ENCODE measurements around the gene APPBP2. TPM values are rescaled to one million over a fixed set of nuclear protein-coding genes. Genes with fewer than 3 reads are reported as not detected.

APPBP2 gene
- polyA plus RNA-seq, 3 donors: 6.4 to 14.7 (median 10.4) TPM

- Mint-ChIP-seq H3K4me3 (no peak overlapping the region), H3K27me3 (ENCODE audit: low read depth in 3 of 3) (no peaks in the 10 kb centered on the region), H3K36me3 (peaks cover 48 to 55% of the 10 kb centered on the region in 2 donors), H3K9me3 (peaks cover 3 to 14% (median 4%) of the 10 kb centered on the region in 7 donors), H3K27ac (no peak overlapping the region), H3K4me1 (peaks cover 6% of the 10 kb centered on the region)
- WGBS (ENCODE audit: insufficient coverage): no CpG with 5 or more reads among the region's 1 CpG
- peaks cover 2% of the 10 kb centered on the region for H4K20me1 ChIP-seq (ENCODE audit: insufficient read depth, low read length)
- peaks cover 41 to 67% of the 10 kb centered on the region in 2 donors for H3K36me3 ChIP-seq (replicated peaks in 1 of 2; ENCODE audit: control insufficient read depth in 1 of 2, insufficient read depth in 2 of 2, low read length in 2 of 2)
- no peaks in the 10 kb centered on the region for H3K27me3 ChIP-seq (ENCODE audit: control insufficient read depth in 2 of 2, insufficient read depth in 2 of 2, low read length in 2 of 2)
- no peak for DNase-seq
- H3K79me2 ChIP-seq (ENCODE audit: insufficient read depth, low read length): no peaks in the 10 kb centered on the region
- no peak overlapping the region for H3K9ac ChIP-seq (ENCODE audit: insufficient read depth, low read length, poor library complexity, severe bottlenecking)
- no peak for TF ChIP-seq CTCF (IDR thresholded peaks at IDR 0.05)
- no peak overlapping the region for H3K4me3 ChIP-seq (replicated peaks in 1 of 3; ENCODE audit: low read depth in 2 of 3, low read length in 3 of 3)
- peaks cover 7 to 9% of the 10 kb centered on the region in 2 donors for H3K4me1 ChIP-seq (ENCODE audit: control insufficient read depth in 1 of 2, insufficient read depth in 2 of 2, low read length in 2 of 2)
- H3K4me2 ChIP-seq (replicated peaks; ENCODE audit: extremely low read depth, low read length, poor library complexity, severe bottlenecking): no peak overlapping the region
- no peak overlapping the region for H3K27ac ChIP-seq (ENCODE audit: low read depth in 1 of 2, low read length in 2 of 2)
- intact Hi-C loops (cut with micrococcal nuclease): no loop called here
- no peak overlapping the region for H2AFZ ChIP-seq (ENCODE audit: insufficient read depth, low read depth, low read length, poor library complexity, severe bottlenecking)
- peaks cover 0 to 4% of the 10 kb centered on the region in 2 donors for H3K9me3 ChIP-seq (replicated peaks in 1 of 2; ENCODE audit: control insufficient read depth in 1 of 2, insufficient read depth in 1 of 2, low read length in 2 of 2)
These were observed 53.6 kb downstream of the APPBP2 start for GRCh38 chr17:60472449-60472848.

GRCh38 chr17:60471451-60471850 is 54.6 kb downstream of the APPBP2 start:
- Histone ChIP-seq H3K27me3 (ENCODE audit: control insufficient read depth in 2 of 2, insufficient read depth in 2 of 2, low read length in 2 of 2) (no peaks in the 10 kb centered on the region), H2AFZ (ENCODE audit: insufficient read depth, low read depth, low read length, poor library complexity, severe bottlenecking) (no peak overlapping the region), H3K4me1 (ENCODE audit: control insufficient read depth in 1 of 2, insufficient read depth in 2 of 2, low read length in 2 of 2) (peaks cover 7 to 9% of the 10 kb centered on the region in 2 donors), H4K20me1 (ENCODE audit: insufficient read depth, low read length) (peaks cover 3% of the 10 kb centered on the region), H3K36me3 (replicated peaks in 1 of 2; ENCODE audit: control insufficient read depth in 1 of 2, insufficient read depth in 2 of 2, low read length in 2 of 2) (peaks cover 37 to 66% of the 10 kb centered on the region in 2 donors), H3K4me2 (replicated peaks; ENCODE audit: extremely low read depth, low read length, poor library complexity, severe bottlenecking) (no peak overlapping the region), H3K27ac (ENCODE audit: low read depth in 1 of 2, low read length in 2 of 2) (no peak overlapping the region), H3K9ac (ENCODE audit: insufficient read depth, low read length, poor library complexity, severe bottlenecking) (no peak overlapping the region), H3K79me2 (ENCODE audit: insufficient read depth, low read length) (no peaks in the 10 kb centered on the region), H3K4me3 (replicated peaks in 1 of 3; ENCODE audit: low read depth in 2 of 3, low read length in 3 of 3) (no peak overlapping the region), H3K9me3 (replicated peaks in 1 of 2; ENCODE audit: control insufficient read depth in 1 of 2, insufficient read depth in 1 of 2, low read length in 2 of 2) (peaks cover 0 to 4% of the 10 kb centered on the region in 2 donors)
- no peaks in the 10 kb centered on the region for H3K27me3 Mint-ChIP-seq (ENCODE audit: low read depth in 3 of 3)
- H3K4me1 Mint-ChIP-seq: peaks cover 6% of the 10 kb centered on the region
- H3K4me3 Mint-ChIP-seq: no peak overlapping the region
- no peak overlapping the region for H3K27ac Mint-ChIP-seq
- no peak for DNase-seq
- no peak for TF ChIP-seq CTCF (IDR thresholded peaks at IDR 0.05)
- peaks cover 46 to 52% of the 10 kb centered on the region in 2 donors for H3K36me3 Mint-ChIP-seq
- peaks cover 3 to 14% (median 4%) of the 10 kb centered on the region in 7 donors for H3K9me3 Mint-ChIP-seq
- WGBS (ENCODE audit: insufficient coverage): no CpG with 5 or more reads among the region's 4 CpGs
- intact Hi-C loops (cut with micrococcal nuclease): no loop called here
